Measurements from ENCODE around the gene RNASE13.

Gene RNASE13

GRCh38 chr14:21029917-21030316 lies 4.7 kb downstream of the RNASE13 start, which contains the start of gene TPPP2:
Gene TPPP2, plus strand, starts transcription at chr14:21030217. Its CDS starts 365 bp downstream, at chr14:21030582.
- TF ChIP-seq, protein P1, sequence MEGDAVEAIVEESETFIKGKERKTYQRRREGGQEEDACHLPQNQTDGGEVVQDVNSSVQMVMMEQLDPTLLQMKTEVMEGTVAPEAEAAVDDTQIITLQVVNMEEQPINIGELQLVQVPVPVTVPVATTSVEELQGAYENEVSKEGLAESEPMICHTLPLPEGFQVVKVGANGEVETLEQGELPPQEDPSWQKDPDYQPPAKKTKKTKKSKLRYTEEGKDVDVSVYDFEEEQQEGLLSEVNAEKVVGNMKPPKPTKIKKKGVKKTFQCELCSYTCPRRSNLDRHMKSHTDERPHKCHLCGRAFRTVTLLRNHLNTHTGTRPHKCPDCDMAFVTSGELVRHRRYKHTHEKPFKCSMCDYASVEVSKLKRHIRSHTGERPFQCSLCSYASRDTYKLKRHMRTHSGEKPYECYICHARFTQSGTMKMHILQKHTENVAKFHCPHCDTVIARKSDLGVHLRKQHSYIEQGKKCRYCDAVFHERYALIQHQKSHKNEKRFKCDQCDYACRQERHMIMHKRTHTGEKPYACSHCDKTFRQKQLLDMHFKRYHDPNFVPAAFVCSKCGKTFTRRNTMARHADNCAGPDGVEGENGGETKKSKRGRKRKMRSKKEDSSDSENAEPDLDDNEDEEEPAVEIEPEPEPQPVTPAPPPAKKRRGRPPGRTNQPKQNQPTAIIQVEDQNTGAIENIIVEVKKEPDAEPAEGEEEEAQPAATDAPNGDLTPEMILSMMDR (IDR thresholded peaks at IDR 0.05; ENCODE audit: low read depth, low read length): no peak
- in situ Hi-C loops (cut with HindIII; ENCODE audit: low sequenced_read_pairs): no loop called here
- H3K4me3 ChIP-seq (ENCODE audit: low read depth, low read length): no peak within 1 kb of the TSS
- DNase-seq (ENCODE audit: low read depth, low spot score): no peak

- in situ Hi-C loops (cut with HindIII; ENCODE audit: low sequenced_read_pairs): no loop called here
- no peak for DNase-seq (ENCODE audit: low read depth, low spot score)
- H3K4me3 ChIP-seq (ENCODE audit: low read depth, low read length): no peak overlapping the region
- TF ChIP-seq, protein P1 (IDR thresholded peaks at IDR 0.05; ENCODE audit: low read depth, low read length): no peak
Measured at GRCh38 chr14:21026988-21027315, 7.7 kb downstream of the RNASE13 start.

- no peak for DNase-seq (ENCODE audit: low read depth, low spot score)
- in situ Hi-C loops (cut with HindIII; ENCODE audit: low sequenced_read_pairs): no loop called here
- TF ChIP-seq, protein P1 (IDR thresholded peaks at IDR 0.05; ENCODE audit: low read depth, low read length): no peak
- no peak overlapping the region for H3K4me3 ChIP-seq (ENCODE audit: low read depth, low read length)
Measured at GRCh38 chr14:21026274-21026987, 8.2 kb downstream of the RNASE13 start.

- peak overlapping the region; percentile 42 for H3K4me3 ChIP-seq (ENCODE audit: low read depth, low read length)
- TF ChIP-seq, protein P1 (IDR thresholded peaks at IDR 0.05; ENCODE audit: low read depth, low read length): no peak
- no peak for DNase-seq (ENCODE audit: low read depth, low spot score)
- in situ Hi-C loops (cut with HindIII; ENCODE audit: low sequenced_read_pairs): no loop called here
Measured at GRCh38 chr14:21025371-21026273, 9.0 kb downstream of the RNASE13 start.

- in situ Hi-C loops (cut with HindIII; ENCODE audit: low sequenced_read_pairs): no loop called here
- H3K4me3 ChIP-seq (ENCODE audit: low read depth, low read length): peak within 1 kb of the TSS; percentile 42
Measured at GRCh38 chr14:21024585-21025370, 9.8 kb downstream of the RNASE13 start, which contains the start of gene NDRG2. Gene NDRG2, minus strand, starts transcription at chr14:21025061. Its CDS starts 1,746 bp downstream, at chr14:21023315.

More at GRCh38 chr14:21024585-21025370, 9.8 kb downstream of the RNASE13 start, which contains the start of gene NDRG2:
- DNase-seq (ENCODE audit: low read depth, low spot score): no peak
- TF ChIP-seq, protein P1 (IDR thresholded peaks at IDR 0.05; ENCODE audit: low read depth, low read length): no peak
